ENCODE data around the gene GRID2.

The GRID2 gene

DNA sequence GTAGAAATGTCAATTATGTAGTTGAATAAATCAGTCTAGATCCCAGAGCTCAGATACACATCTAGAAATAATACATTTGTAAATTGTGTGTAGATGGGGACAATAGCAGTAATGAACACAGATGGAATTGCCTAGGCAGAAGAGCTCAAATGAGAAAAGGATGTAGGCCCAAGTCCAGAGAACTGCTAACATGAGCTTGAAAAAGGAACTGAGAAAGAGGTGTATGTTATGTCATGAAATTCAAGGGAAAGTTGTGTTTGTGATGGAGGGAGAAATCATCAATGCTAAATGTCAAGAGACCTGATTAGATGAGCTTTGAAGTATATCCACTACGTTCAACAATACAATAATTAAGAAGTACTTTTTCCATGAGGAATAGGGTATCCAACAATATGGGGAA lies 1148.2 kb downstream of the GRID2 start:
- TF ChIP-seq, protein P1, sequence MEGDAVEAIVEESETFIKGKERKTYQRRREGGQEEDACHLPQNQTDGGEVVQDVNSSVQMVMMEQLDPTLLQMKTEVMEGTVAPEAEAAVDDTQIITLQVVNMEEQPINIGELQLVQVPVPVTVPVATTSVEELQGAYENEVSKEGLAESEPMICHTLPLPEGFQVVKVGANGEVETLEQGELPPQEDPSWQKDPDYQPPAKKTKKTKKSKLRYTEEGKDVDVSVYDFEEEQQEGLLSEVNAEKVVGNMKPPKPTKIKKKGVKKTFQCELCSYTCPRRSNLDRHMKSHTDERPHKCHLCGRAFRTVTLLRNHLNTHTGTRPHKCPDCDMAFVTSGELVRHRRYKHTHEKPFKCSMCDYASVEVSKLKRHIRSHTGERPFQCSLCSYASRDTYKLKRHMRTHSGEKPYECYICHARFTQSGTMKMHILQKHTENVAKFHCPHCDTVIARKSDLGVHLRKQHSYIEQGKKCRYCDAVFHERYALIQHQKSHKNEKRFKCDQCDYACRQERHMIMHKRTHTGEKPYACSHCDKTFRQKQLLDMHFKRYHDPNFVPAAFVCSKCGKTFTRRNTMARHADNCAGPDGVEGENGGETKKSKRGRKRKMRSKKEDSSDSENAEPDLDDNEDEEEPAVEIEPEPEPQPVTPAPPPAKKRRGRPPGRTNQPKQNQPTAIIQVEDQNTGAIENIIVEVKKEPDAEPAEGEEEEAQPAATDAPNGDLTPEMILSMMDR (IDR thresholded peaks at IDR 0.05; ENCODE audit: low read depth, low read length), result no peak
- no peak overlapping the region for H3K27ac ChIP-seq
- no peaks in the 10 kb centered on the region for H3K9me3 ChIP-seq (ENCODE audit: severe bottlenecking)

DNA sequence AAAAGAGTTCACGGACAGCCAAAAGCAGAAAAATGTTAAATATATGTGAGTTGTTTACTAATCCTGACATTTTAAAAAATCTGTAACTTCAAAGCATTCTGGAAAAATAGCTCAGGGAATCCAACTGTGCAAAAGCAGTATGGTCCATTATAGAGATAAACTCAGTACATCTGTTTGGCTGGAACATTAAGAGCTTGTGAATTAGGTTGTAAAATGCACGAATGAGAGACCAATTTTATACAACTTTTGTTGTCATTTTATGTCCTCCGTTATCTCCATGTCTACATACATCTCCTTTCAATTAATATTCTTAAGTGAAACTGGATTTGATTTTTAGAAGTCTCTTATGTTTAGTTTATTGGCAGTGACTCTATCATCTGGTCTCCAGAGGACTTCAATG lies 1157.8 kb downstream of the GRID2 start:
- TF ChIP-seq, protein P1 (IDR thresholded peaks at IDR 0.05; ENCODE audit: low read depth, low read length), result no peak

More for the DNA sequence above, 1148.2 kb downstream of the GRID2 start:
- Histone ChIP-seq H3K27me3 (ENCODE audit: insufficient read depth, low read depth, severe bottlenecking) (no peaks in the 10 kb centered on the region), H3K36me3 (no peaks in the 10 kb centered on the region), H3K4me3 (ENCODE audit: low read depth, low read length) (no peak overlapping the region)
- DNase-seq, result no peak

DNA sequence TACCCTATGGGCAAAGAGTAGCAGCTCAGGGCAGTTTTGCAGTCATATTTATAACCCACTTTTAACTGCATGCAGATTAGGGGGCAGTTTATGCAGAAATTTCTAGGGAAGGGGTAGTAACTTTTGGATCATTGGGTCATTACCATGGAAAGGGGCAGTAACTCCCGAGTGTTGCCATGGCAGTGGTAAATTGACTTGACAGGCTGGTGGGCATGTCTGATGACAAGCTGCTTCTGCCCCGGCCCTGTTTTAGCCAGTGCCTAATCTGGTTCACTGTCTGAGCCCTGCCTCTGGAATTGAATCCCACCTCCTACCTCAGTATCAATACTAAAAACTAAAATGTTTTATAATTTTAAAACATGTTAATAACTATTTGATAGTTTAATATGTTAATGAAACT lies 1162.7 kb downstream of the GRID2 start:
- no peaks in the 10 kb centered on the region for H3K27me3 ChIP-seq (ENCODE audit: insufficient read depth, low read depth, severe bottlenecking)
- no peak overlapping the region for H3K27ac ChIP-seq
- no peak overlapping the region for H3K4me3 ChIP-seq (ENCODE audit: low read depth, low read length)
- H3K36me3 ChIP-seq, result no peaks in the 10 kb centered on the region
- TF ChIP-seq, protein P1 (IDR thresholded peaks at IDR 0.05; ENCODE audit: low read depth, low read length), result no peak
- H3K9me3 ChIP-seq (ENCODE audit: severe bottlenecking), result no peaks in the 10 kb centered on the region
- peak; percentile 35 for DNase-seq

More for the DNA sequence above, 1157.8 kb downstream of the GRID2 start:
- no peaks in the 10 kb centered on the region for H3K9me3 ChIP-seq (ENCODE audit: severe bottlenecking)
- no peak overlapping the region for H3K4me3 ChIP-seq (ENCODE audit: low read depth, low read length)
- no peaks in the 10 kb centered on the region for H3K36me3 ChIP-seq
- no peaks in the 10 kb centered on the region for H3K27me3 ChIP-seq (ENCODE audit: insufficient read depth, low read depth, severe bottlenecking)
- no peak for DNase-seq
- H3K27ac ChIP-seq, result no peak overlapping the region

DNA sequence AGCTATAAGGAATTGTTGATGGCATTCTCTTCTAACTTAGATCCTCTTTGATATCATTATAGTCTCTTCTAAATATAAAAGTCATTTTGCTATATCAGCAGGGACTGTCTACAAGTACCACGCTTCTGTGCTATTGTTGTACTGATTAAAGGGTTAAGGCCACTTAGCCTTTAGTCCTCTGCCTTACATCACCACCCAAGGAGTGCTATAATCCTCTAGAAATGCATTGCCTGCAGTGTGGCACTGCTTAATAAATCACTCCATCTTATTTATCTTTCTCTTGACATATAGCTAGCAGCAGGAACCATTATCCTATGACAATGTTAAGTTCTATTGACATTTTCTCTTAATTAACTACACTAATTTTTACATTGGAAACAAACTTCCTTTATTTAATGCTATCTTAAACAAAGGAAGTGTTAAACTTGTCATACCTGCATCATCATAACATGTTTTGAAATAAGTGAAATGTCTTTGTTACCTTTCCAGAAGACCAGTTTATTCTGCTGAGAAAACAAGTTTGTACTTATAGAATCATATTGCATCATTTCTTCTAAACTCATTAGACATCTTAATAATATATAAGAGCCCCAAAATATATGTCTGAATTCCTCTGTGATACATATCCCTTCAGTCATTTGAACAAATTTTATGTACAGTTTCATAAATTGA lies 1163.9 kb downstream of the GRID2 start:
- Histone ChIP-seq H3K27me3 (ENCODE audit: insufficient read depth, low read depth, severe bottlenecking) (no peaks in the 10 kb centered on the region), H3K9me3 (ENCODE audit: severe bottlenecking) (no peaks in the 10 kb centered on the region), H3K4me3 (ENCODE audit: low read depth, low read length) (no peak overlapping the region), H3K36me3 (no peaks in the 10 kb centered on the region), H3K27ac (no peak overlapping the region)
- TF ChIP-seq, protein P1 (IDR thresholded peaks at IDR 0.05; ENCODE audit: low read depth, low read length), result no peak
- DNase-seq, result peak; percentile 28

DNA sequence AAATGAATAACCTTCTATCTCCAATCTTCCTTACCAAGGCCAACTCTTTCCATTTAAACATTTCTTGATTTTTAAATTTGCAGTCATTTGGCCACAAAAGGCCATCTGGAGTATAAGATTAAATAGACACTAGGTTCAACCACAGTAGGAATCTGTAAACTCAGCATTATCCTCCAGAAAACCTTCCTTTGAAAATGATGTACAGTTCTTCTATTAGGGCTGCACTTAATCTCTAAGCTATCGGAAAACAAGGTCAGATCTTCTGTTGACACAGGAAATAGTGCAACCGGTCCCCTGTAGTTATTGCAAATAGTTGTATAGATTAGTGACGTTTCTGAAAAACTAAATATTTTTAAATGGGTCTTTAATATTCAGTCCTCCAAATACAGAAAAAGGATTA lies 1165.8 kb downstream of the GRID2 start:
- H3K27ac ChIP-seq, result no peak overlapping the region
- H3K27me3 ChIP-seq (ENCODE audit: insufficient read depth, low read depth, severe bottlenecking), result no peaks in the 10 kb centered on the region
- TF ChIP-seq, protein P1 (IDR thresholded peaks at IDR 0.05; ENCODE audit: low read depth, low read length), result no peak
- H3K36me3 ChIP-seq, result no peaks in the 10 kb centered on the region
- DNase-seq, result no peak
- H3K9me3 ChIP-seq (ENCODE audit: severe bottlenecking), result no peaks in the 10 kb centered on the region
- H3K4me3 ChIP-seq (ENCODE audit: low read depth, low read length), result no peak overlapping the region

DNA sequence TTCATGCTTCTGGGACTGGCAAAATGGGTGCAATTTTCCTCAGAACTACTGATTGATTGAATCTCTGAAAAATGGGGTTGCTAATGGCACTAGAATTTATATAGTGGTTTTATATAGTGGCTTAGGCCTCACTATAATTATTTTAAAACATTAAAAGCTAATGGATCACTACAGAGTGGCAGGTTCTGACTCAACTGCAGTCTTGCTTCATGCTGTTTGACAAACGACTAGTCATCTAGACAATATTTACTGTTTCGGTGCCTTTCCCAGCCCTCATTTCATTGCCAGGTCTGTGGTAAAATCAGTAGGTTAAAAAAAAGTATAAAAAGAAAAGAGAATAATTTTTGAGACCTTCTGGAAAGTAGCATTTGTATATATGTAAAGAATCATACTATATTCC lies 1172.0 kb downstream of the GRID2 start:
- H3K27me3 ChIP-seq (ENCODE audit: insufficient read depth, low read depth, severe bottlenecking), result no peaks in the 10 kb centered on the region
- no peak for DNase-seq
- no peaks in the 10 kb centered on the region for H3K36me3 ChIP-seq
- no peak overlapping the region for H3K4me3 ChIP-seq (ENCODE audit: low read depth, low read length)
- no peaks in the 10 kb centered on the region for H3K9me3 ChIP-seq (ENCODE audit: severe bottlenecking)
- TF ChIP-seq, protein P1 (IDR thresholded peaks at IDR 0.05; ENCODE audit: low read depth, low read length), result no peak
- H3K27ac ChIP-seq, result no peak overlapping the region

All from WERI-Rb-1 (cell line).